NT2/D1 (cell line): ENCODE results near the gene ZNF524.

Source experiments
- DNase-seq: peaks from one replicate; pipeline ENCODE4 v3.0.0-alpha.2; 2011; ENCODE audit warnings: low read depth, low spot score
- H3K27me3 ChIP-seq: 2 replicates; pipeline ENCODE4 v1.6.0; 2011; ENCODE audit warnings: mild to moderate bottlenecking; ENCODE audit not compliant: insufficient read length, insufficient read depth
- H3K36me3 ChIP-seq: 2 replicates; pipeline ENCODE4 v1.6.1; 2011; ENCODE audit warnings: mild to moderate bottlenecking, low read length, mixed read lengths; ENCODE audit not compliant: insufficient read depth, insufficient read length
- H3K4me1 ChIP-seq: 2 replicates; pipeline ENCODE4 v1.5.1; 2011; ENCODE audit not compliant: insufficient read depth, insufficient read length
- H3K4me3 ChIP-seq: 2 replicates; pipeline ENCODE4 v1.5.1; 2011; ENCODE audit warnings: low read depth; ENCODE audit not compliant: insufficient read length
- H3K9ac ChIP-seq: 2 replicates; pipeline ENCODE4 v1.6.0; 2011; ENCODE audit warnings: low read depth; ENCODE audit not compliant: insufficient read length
- H3K9me3 ChIP-seq: 2 replicates; pipeline ENCODE4 v1.5.1; 2011; ENCODE audit warnings: mild to moderate bottlenecking, low read length; ENCODE audit not compliant: insufficient read depth
- SUZ12 ChIP-seq: IDR thresholded peaks from 2 replicates; pipeline ENCODE4 v1.6.1; 2011; ENCODE audit not compliant: insufficient read length, insufficient read depth; ENCODE audit errors: extremely low read depth
- YY1 ChIP-seq: IDR thresholded peaks from 2 replicates; pipeline ENCODE4 v1.6.1; 2011; ENCODE audit not compliant: insufficient read length, insufficient read depth
- ZNF274 ChIP-seq: IDR thresholded peaks from 2 replicates; pipeline ENCODE4 v1.6.1; 2011; ENCODE audit warnings: mild to moderate bottlenecking, low read depth, low read length

The ZNF524 gene

DNA sequence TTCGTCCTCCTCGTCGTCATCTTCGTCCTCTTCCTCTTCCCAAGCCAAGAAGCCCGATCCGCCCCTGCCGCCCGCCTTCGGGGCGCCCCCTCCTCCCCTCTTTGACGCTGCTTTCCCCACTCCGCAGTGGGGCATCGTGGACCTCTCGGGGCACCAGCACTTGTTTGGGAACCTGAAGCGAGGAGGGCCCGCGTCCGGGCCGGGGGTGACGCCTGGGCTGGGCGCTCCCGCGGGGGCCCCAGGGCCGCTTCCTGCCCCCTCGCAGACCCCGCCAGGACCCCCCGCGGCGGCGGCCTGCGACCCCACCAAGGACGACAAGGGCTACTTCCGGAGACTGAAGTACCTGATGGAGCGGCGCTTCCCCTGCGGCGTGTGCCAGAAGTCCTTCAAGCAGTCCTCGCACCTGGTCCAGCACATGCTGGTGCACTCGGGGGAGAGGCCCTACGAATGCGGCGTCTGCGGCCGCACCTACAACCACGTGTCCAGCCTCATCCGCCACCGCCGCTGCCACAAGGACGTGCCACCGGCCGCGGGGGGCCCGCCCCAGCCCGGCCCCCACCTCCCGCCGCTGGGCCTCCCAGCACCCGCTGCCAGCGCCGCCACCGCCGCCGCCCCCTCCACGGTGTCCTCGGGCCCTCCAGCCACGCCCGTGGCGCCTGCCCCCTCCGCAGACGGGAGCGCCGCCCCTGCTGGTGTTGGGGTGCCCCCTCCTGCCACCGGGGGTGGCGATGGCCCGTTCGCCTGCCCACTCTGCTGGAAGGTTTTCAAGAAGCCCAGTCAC, 14.0 kb downstream of the ZNF524 start:
- Histone ChIP-seq H3K4me3 (no peak overlapping the region), H3K4me1 (peaks cover 3% of the 10 kb centered on the region)

DNA sequence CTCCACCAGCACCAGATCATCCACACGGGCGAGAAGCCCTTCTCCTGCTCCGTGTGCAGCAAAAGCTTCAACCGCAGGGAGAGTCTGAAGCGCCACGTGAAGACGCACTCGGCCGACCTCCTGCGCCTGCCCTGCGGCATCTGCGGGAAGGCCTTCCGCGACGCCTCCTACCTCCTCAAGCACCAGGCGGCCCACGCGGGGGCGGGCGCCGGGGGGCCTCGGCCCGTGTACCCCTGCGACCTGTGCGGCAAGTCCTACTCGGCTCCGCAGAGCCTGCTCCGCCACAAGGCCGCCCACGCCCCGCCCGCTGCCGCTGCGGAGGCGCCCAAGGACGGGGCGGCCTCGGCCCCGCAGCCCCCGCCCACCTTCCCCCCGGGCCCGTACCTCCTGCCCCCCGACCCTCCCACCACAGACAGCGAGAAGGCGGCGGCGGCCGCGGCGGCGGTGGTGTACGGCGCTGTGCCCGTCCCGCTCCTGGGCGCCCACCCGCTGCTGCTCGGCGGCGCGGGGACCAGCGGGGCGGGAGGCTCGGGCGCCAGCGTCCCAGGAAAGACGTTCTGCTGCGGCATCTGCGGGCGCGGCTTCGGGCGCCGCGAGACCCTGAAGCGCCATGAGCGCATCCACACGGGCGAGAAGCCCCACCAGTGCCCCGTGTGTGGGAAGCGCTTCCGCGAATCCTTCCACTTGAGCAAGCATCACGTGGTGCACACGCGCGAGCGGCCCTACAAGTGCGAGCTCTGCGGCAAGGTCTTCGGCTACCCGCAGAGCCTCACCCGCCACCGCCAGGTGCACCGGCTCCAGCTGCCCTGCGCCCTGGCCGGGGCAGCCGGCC, 14.8 kb downstream of the ZNF524 start:
- DNase-seq: no peak
- TF ChIP-seq YY1: no peak
- TF ChIP-seq ZNF274: no peak
- TF ChIP-seq SUZ12: no peak
- Histone ChIP-seq H3K27me3 (no peaks in the 10 kb centered on the region), H3K9ac (no peak overlapping the region), H3K9me3 (no peaks in the 10 kb centered on the region), H3K4me1 (peaks cover 3% of the 10 kb centered on the region), H3K36me3 (peaks cover 44% of the 10 kb centered on the region), H3K4me3 (no peak overlapping the region)

More for the DNA sequence above, 14.0 kb downstream of the ZNF524 start:
- H3K36me3 ChIP-seq: peaks cover 46% of the 10 kb centered on the region
- no peaks in the 10 kb centered on the region for H3K27me3 ChIP-seq
- H3K9me3 ChIP-seq: no peaks in the 10 kb centered on the region
- no peak for TF ChIP-seq YY1
- TF ChIP-seq ZNF274: no peak
- no peak for TF ChIP-seq SUZ12
- DNase-seq: no peak
- no peak overlapping the region for H3K9ac ChIP-seq

DNA sequence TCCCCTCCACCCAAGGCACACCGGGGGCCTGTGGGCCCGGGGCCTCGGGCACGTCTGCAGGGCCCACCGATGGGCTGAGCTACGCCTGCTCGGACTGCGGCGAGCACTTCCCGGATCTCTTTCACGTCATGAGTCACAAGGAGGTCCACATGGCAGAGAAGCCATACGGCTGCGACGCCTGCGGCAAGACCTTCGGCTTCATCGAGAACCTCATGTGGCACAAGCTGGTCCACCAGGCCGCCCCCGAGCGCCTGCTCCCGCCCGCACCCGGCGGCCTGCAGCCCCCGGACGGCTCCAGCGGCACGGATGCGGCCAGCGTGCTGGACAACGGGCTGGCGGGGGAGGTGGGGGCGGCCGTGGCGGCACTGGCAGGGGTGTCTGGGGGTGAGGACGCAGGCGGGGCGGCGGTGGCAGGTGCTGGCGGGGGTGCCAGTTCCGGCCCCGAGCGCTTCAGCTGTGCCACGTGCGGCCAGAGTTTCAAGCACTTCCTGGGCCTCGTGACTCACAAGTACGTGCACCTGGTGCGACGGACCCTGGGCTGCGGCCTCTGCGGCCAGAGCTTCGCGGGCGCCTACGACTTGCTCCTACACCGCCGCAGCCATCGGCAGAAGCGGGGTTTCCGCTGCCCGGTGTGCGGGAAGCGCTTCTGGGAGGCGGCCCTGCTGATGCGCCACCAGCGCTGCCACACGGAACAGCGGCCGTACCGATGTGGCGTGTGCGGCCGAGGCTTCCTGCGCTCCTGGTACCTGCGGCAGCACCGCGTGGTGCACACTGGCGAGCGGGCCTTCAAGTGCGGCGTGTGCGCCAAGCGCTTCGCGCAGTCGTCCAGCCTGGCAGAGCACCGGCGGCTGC, 15.7 kb downstream of the ZNF524 start:
- H3K4me1 ChIP-seq: peaks cover 3% of the 10 kb centered on the region
- no peak for DNase-seq
- no peak overlapping the region for H3K4me3 ChIP-seq
- no peaks in the 10 kb centered on the region for H3K9me3 ChIP-seq
- no peak for TF ChIP-seq SUZ12
- TF ChIP-seq ZNF274: no peak
- no peak for TF ChIP-seq YY1
- H3K9ac ChIP-seq: no peak overlapping the region
- no peaks in the 10 kb centered on the region for H3K27me3 ChIP-seq
- peaks cover 47% of the 10 kb centered on the region for H3K36me3 ChIP-seq

DNA sequence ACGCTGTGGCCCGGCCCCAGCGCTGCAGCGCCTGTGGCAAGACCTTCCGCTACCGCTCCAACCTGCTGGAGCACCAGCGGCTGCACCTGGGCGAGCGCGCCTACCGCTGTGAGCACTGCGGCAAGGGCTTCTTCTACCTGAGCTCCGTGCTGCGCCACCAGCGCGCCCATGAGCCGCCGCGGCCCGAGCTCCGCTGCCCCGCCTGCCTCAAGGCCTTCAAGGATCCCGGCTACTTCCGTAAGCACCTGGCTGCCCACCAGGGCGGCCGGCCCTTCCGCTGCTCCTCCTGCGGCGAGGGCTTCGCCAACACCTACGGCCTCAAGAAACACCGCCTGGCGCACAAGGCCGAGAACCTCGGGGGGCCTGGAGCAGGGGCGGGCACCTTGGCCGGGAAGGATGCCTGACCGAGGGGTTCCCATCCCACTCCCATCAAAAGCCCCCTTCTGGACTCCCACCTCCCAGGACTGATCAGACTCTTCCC, 16.3 kb downstream of the ZNF524 start:
- H3K9me3 ChIP-seq: no peaks in the 10 kb centered on the region
- no peak for DNase-seq
- peaks cover 2% of the 10 kb centered on the region for H3K4me1 ChIP-seq
- no peak overlapping the region for H3K4me3 ChIP-seq
- TF ChIP-seq ZNF274 (no peak), SUZ12 (no peak), YY1 (no peak)
- H3K9ac ChIP-seq: no peak overlapping the region
- H3K36me3 ChIP-seq: peaks cover 52% of the 10 kb centered on the region
- no peaks in the 10 kb centered on the region for H3K27me3 ChIP-seq

DNA sequence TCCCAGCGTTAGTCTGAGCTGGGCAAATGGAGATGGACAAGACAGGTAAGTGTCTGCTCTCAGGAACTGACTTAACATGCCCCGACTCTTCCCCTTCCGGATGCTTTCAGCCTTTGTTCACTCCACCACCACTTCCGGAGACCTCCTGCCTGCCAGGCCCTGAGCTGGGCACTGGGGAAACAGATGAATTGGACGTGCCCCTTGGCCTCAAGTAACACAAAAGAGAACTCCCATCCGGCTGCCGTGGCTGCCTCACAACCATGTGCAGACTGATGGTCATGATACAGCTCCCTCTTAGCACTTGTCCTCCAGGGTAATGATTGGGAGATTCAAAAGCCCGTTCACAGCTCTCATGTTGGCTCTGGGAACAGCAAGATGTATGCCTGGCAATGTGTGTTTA, 17.3 kb downstream of the ZNF524 start:
- Histone ChIP-seq H3K27me3 (no peaks in the 10 kb centered on the region), H3K9me3 (no peaks in the 10 kb centered on the region), H3K4me3 (no peak overlapping the region), H3K36me3 (peaks cover 48% of the 10 kb centered on the region), H3K4me1 (no peaks in the 10 kb centered on the region), H3K9ac (no peak overlapping the region)
- TF ChIP-seq YY1 (no peak), ZNF274 (no peak), SUZ12 (no peak)
- DNase-seq: no peak

DNA sequence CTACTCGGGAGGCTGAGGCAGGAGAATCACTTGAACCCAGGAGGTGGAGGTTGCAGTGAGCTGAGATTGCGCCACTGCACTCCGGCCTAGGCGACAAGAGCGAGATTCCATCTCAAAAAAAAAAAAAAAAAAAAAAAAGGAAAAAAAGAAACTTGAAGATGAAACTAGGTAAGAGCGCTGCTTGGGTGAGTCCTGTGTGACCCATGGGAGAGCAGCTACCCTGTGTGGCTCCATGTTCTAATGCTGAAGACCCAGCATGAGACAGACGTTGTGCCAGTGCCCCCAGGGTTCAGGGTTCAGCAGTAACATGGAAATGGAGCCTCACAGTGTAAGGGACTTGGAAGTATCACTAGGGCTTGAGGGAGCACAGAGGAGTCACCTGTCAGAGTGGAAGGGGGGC, 18.3 kb downstream of the ZNF524 start:
- no peak overlapping the region for H3K4me3 ChIP-seq
- TF ChIP-seq SUZ12 (no peak), ZNF274 (no peak), YY1 (no peak)
- no peaks in the 10 kb centered on the region for H3K4me1 ChIP-seq
- DNase-seq: no peak
- no peaks in the 10 kb centered on the region for H3K27me3 ChIP-seq
- H3K9me3 ChIP-seq: no peaks in the 10 kb centered on the region
- peaks cover 48% of the 10 kb centered on the region for H3K36me3 ChIP-seq
- H3K9ac ChIP-seq: no peak overlapping the region

DNA sequence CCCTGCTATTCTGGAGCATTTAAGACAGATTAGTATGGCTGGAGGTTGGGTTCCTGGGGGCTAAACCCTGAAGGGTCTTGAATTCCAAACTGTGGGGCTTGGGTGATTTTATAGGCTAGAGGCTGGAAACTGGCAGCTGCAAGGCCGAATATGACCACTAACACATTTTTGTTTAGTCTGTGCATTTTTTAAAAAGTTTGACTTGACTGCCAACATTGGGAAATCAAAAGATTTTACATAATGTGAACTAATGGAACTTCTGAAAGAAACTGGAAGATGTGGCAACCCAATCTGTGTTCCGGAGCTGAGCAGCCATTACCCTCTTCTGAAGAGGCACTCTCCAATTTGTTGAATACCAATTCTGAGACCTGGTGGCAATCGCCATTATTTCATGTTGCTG, 19.2 kb downstream of the ZNF524 start:
- TF ChIP-seq ZNF274: no peak
- no peak for TF ChIP-seq SUZ12
- TF ChIP-seq YY1: no peak
- no peak for DNase-seq
- Histone ChIP-seq H3K9me3 (no peaks in the 10 kb centered on the region), H3K27me3 (no peaks in the 10 kb centered on the region), H3K4me3 (no peak overlapping the region), H3K4me1 (no peaks in the 10 kb centered on the region), H3K36me3 (peaks cover 46% of the 10 kb centered on the region), H3K9ac (no peak overlapping the region)
